Caco-2 (cell line): ENCODE data around the gene RAP1GAP2. TPM values are rescaled to one million over a fixed set of nuclear protein-coding genes. Genes with fewer than 3 reads are reported as not detected.

ENCODE experiments used
- BruUV-seq: library from RNA; stranded (reverse); fragments of 400-500 nt; replicated peaks from 2 replicates; lab custom pipeline; 2021; lab: Mats Ljungman, UMichigan
- CTCF ChIA-PET: fragments of 300-600 bp; sonication (Branson Sonifier 250); formaldehyde crosslinking; loops from one replicate; lab custom pipeline; 2022; ENCODE audit warnings: antibody characterized with exemption; lab: Charles Lee
- POLR2A ChIA-PET: fragments of 300-600 bp; sonication (Branson Sonifier 250); formaldehyde crosslinking; loops from one replicate; lab custom pipeline; 2022; ENCODE audit warnings: antibody characterized with exemption; lab: Charles Lee
- DNase-seq, 2 experiments: peaks; one replicate each; pipeline versions ENCODE4 v3.0.0 to v3.0.0-alpha.2; 2020 to 2022
- H3K27me3 ChIP-seq: replicated peaks from 2 replicates; pipeline ENCODE4 v1.6.0; 2011; ENCODE audit warnings: low read length; ENCODE audit not compliant: control insufficient read depth, insufficient read depth
- H3K36me3 ChIP-seq: 2 replicates; pipeline ENCODE4 v1.5.1; 2011; ENCODE audit warnings: low read length; ENCODE audit not compliant: control insufficient read depth, insufficient read depth
- H3K4me1 ChIP-seq: fragments of 250-450 bp; sonication (Bioruptor Pico); 2 replicates; pipeline ENCODE4 v1.5.1; 2020; ENCODE audit warnings: mild to moderate bottlenecking
- H3K4me3 ChIP-seq: 2 replicates; pipeline ENCODE4 v1.5.1; 2011; ENCODE audit warnings: low read depth, mild to moderate bottlenecking, control low read depth, low read length
- H3K9me3 ChIP-seq: fragments of 250-450 bp; sonication (Bioruptor Pico); 2 replicates; pipeline ENCODE4 v1.5.1; 2020; ENCODE audit warnings: mild to moderate bottlenecking, moderate library complexity
- H3K27ac Mint-ChIP-seq: one replicate; pipeline ENCODE4 v1.8.0; 2022; ENCODE audit warnings: mixed read lengths; ENCODE audit not compliant: unreplicated experiment
- H3K27me3 Mint-ChIP-seq: one replicate; pipeline ENCODE4 v1.8.0; 2022; ENCODE audit warnings: mixed read lengths; ENCODE audit not compliant: insufficient read depth, unreplicated experiment
- H3K36me3 Mint-ChIP-seq: one replicate; pipeline ENCODE4 v1.8.0; 2022; ENCODE audit warnings: mild to moderate bottlenecking, mixed read lengths; ENCODE audit not compliant: insufficient read depth, unreplicated experiment
- H3K4me1 Mint-ChIP-seq: one replicate; pipeline ENCODE4 v1.8.0; 2022; ENCODE audit warnings: low read depth, mixed read lengths; ENCODE audit not compliant: unreplicated experiment
- H3K4me3 Mint-ChIP-seq: one replicate; pipeline ENCODE4 v1.8.0; 2022; ENCODE audit warnings: mild to moderate bottlenecking, moderate library complexity, mixed read lengths; ENCODE audit not compliant: unreplicated experiment
- H3K9me3 Mint-ChIP-seq: one replicate; pipeline ENCODE4 v1.8.0; 2022; ENCODE audit warnings: mixed read lengths; ENCODE audit not compliant: unreplicated experiment
- intact Hi-C: fragments of 100-400 bp; cut with micrococcal nuclease; formaldehyde crosslinking; loops from one replicate; pipeline ENCODE4 v1.10.0; 2022; ENCODE audit not compliant: unreplicated experiment
- total RNA-seq: library from RNA; stranded (reverse); gene quantifications from 2 replicates; pipeline ENCODE4 v1.2.3, GENCODE V29; 2022
- TF ChIP-seq, protein P1 (sequence below), 2 experiments: fragments of 200-600 bp in 1 of 2; IDR thresholded peaks; 1 replicate in 1 of 2; 2 replicates in 1 of 2; pipeline versions ENCODE4 v1.5.1 to v1.8.0; 2011 to 2022; ENCODE audit warnings: antibody characterized with exemption in 1 of 2, control low read depth in 1 of 2, inconsistent platforms in 1 of 2, low read depth in 1 of 2, low read length in 1 of 2, mild to moderate bottlenecking in 1 of 2, moderate library complexity in 1 of 2; ENCODE audit not compliant: insufficient read depth in 1 of 2, severe bottlenecking in 1 of 2, unreplicated experiment in 1 of 2

The RAP1GAP2 gene
- total RNA-seq, 1 experiment from 2014 or later, result 45.3 TPM

DNA sequence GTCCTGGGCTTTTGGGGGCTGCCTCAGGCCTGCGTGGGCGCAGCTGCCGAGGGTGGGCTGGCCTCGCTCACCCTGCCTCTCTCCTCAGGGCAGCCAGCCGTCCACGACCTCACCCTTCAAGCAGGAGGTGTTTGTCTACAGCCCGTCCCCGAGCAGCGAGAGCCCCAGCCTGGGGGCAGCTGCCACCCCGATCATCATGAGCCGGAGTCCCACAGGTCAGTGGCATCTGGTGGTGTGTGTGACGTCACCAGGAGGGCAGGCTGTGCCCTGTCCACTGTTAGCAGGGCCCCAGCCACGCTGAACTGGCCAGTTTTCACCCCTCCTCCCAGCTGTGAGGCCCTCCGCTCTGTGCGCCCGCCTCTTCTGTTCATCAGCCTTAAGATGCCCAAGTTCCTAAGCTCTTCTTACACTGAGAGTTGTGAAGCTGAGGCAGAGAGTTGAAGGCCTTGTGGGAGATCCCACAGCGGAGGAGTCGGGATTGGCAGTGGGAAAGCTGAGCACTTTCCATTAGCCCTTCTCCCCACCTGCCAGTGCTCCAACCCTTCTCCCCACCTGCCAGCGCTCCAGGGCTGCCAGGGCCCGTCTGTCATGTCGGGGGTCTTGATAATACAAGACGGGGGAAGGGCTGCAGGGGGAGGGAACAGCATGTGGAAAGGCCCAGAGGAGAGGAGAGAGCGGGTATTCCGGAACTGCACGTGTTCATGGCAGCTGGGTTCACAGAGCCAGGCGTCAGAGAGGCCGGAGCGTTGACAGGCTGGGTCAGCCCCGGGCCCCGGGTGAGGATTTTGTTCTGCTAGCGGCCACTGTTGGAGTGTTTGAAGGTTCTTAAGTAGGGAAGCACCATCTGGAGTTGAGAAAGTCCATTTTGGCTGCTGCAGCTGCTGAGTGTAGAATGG is 230.9 kb downstream of the RAP1GAP2 start:
- Mint-ChIP-seq H3K27me3 (no peaks in the 10 kb centered on the region), H3K27ac (no peak overlapping the region), H3K4me3 (no peak overlapping the region), H3K9me3 (peaks cover 23% of the 10 kb centered on the region), H3K36me3 (peaks cover 42% of the 10 kb centered on the region), H3K4me1 (no peaks in the 10 kb centered on the region)
- H3K4me3 ChIP-seq, result no peak overlapping the region
- H3K27me3 ChIP-seq, result no peaks in the 10 kb centered on the region
- H3K4me1 ChIP-seq, result no peaks in the 10 kb centered on the region
- TF ChIP-seq, protein P1, sequence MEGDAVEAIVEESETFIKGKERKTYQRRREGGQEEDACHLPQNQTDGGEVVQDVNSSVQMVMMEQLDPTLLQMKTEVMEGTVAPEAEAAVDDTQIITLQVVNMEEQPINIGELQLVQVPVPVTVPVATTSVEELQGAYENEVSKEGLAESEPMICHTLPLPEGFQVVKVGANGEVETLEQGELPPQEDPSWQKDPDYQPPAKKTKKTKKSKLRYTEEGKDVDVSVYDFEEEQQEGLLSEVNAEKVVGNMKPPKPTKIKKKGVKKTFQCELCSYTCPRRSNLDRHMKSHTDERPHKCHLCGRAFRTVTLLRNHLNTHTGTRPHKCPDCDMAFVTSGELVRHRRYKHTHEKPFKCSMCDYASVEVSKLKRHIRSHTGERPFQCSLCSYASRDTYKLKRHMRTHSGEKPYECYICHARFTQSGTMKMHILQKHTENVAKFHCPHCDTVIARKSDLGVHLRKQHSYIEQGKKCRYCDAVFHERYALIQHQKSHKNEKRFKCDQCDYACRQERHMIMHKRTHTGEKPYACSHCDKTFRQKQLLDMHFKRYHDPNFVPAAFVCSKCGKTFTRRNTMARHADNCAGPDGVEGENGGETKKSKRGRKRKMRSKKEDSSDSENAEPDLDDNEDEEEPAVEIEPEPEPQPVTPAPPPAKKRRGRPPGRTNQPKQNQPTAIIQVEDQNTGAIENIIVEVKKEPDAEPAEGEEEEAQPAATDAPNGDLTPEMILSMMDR (IDR thresholded peaks at IDR 0.05; ENCODE audit: insufficient read depth in 1 of 2, low read depth in 1 of 2, low read length in 1 of 2, severe bottlenecking in 1 of 2, unreplicated experiment in 1 of 2), result no peak
- intact Hi-C loops, result no loop called here
- no peaks in the 10 kb centered on the region; the same call in 1 of the 2 replicates for H3K9me3 ChIP-seq
- ChIA-PET CTCF (no interaction called here), POLR2A (no interaction called here)
- H3K36me3 ChIP-seq, result peaks cover 3% of the 10 kb centered on the region
- BruUV-seq, result no TSS peak
- DNase-seq, result peak in 1 of 2 experiments; percentile 32

DNA sequence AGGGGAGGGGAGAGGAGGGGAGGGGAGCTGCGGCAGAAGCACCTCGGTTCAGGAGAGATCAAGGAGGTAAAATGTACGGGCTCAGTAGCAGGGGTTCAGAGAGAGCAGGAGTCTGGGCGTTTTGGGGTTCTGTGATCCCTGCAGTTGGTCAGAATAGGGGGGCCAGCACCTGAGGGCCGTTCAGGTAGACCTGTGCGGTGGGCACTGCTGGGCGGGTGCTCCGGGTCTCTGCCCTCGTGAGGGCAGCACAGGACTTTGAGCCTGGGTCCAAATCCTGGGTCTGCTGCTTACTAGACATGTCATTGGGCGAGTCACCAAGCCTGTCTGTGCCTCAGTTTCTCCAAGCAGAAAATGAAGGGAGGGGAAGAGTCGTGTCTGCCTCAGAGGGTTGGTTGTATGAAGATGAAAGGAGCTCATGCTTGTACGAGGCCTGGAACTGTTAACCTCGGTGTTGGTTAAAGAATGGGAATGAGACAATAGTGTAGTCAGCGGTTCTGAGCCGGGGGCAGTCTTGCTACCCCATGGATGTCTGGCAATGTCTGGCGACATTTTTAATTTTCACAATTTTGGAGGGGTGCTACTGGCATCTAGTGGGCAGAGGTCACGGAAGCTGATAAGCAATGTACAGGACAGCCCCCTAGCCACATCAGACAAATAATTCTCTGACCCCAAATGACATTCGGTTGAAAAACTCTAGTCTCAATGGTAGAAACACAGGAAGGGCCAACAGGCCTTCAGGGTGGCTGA is 231.7 kb downstream of the RAP1GAP2 start:
- POLR2A ChIA-PET, result no interaction called here
- peak in 1 of 2 experiments; percentile 25 for DNase-seq
- H3K27me3 Mint-ChIP-seq, result no peaks in the 10 kb centered on the region

More for the DNA sequence above, 231.7 kb downstream of the RAP1GAP2 start:
- Mint-ChIP-seq H3K4me3 (no peak overlapping the region), H3K9me3 (peaks cover 15% of the 10 kb centered on the region), H3K36me3 (peaks cover 33% of the 10 kb centered on the region), H3K4me1 (no peaks in the 10 kb centered on the region), H3K27ac (no peak overlapping the region)
- Histone ChIP-seq H3K9me3 (no peaks in the 10 kb centered on the region; the same call in 1 of the 2 replicates), H3K36me3 (peaks cover 3% of the 10 kb centered on the region), H3K4me3 (no peak overlapping the region), H3K4me1 (no peaks in the 10 kb centered on the region), H3K27me3 (no peaks in the 10 kb centered on the region)
- CTCF ChIA-PET, result interaction anchor here (0.6 to 0.7 kb wide), 2 partner anchors 219 to 240 kb away, joined by 3 read pairs; no protein-coding TSS in a partner anchor
- TF ChIP-seq, protein P1 (IDR thresholded peaks at IDR 0.05; ENCODE audit: insufficient read depth in 1 of 2, low read depth in 1 of 2, low read length in 1 of 2, severe bottlenecking in 1 of 2, unreplicated experiment in 1 of 2), result no peak
- no TSS peak for BruUV-seq
- intact Hi-C loops, result no loop called here
